A172 (cell line): ENCODE results near the gene B4GALT5. TPM values are rescaled to one million over a fixed set of nuclear protein-coding genes. Genes with fewer than 3 reads are reported as not detected.
"Not testable (repeated sequence)": the region's sequence is repeated elsewhere in the genome, so short reads cannot be mapped to it uniquely, and the experiment has no call there.

Experiments used
- DNase-seq: peaks from one replicate; pipeline ENCODE4 v3.0.0-alpha.2; 2015; ENCODE audit warnings: low spot score
- total RNA-seq: library from RNA; depleted of rRNA; stranded (reverse); fragments of >200 nt; shearing (Covaris generic); gene quantifications from 2 replicates; pipeline ENCODE4 v1.2.3, GENCODE V29; 2014

The B4GALT5 gene
- total RNA-seq, 1 experiment from 2014 or later: 40.0 TPM

GRCh38 chr20:49737260-49737659 lies 23.6 kb upstream of the B4GALT5 start:
- DNase-seq: no peak

GRCh38 chr20:49729780-49730179 lies 16.1 kb upstream of the B4GALT5 start:
- no peak for DNase-seq

GRCh38 chr20:49727894-49728885 lies 14.5 kb upstream of the B4GALT5 start:
- no peak for DNase-seq

- DNase-seq: no peak
These were observed 13.8 kb upstream of the B4GALT5 start for GRCh38 chr20:49727478-49727877.

GRCh38 chr20:49725694-49726093 lies 12.0 kb upstream of the B4GALT5 start:
- DNase-seq: no peak

DNA sequence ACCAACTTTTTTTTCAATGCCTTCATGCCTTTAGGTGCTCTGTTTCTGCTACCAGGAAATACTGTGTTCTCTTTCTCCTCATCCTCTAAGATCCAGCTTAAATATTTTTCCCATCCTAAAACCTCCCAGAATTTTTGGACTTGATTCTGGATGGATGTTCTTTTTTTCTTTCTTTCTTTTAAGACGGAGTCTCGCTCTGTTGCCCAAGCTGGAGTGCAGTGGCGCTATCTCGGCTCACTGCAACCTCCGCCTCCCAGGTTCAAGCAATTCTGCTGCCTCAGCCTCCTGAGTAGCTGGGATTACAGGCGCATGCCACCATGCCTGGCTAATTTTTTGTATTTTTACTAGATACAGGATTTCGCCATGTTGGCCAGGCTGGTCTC lies 11.5 kb upstream of the B4GALT5 start:
- not testable (repeated sequence) for DNase-seq

DNA sequence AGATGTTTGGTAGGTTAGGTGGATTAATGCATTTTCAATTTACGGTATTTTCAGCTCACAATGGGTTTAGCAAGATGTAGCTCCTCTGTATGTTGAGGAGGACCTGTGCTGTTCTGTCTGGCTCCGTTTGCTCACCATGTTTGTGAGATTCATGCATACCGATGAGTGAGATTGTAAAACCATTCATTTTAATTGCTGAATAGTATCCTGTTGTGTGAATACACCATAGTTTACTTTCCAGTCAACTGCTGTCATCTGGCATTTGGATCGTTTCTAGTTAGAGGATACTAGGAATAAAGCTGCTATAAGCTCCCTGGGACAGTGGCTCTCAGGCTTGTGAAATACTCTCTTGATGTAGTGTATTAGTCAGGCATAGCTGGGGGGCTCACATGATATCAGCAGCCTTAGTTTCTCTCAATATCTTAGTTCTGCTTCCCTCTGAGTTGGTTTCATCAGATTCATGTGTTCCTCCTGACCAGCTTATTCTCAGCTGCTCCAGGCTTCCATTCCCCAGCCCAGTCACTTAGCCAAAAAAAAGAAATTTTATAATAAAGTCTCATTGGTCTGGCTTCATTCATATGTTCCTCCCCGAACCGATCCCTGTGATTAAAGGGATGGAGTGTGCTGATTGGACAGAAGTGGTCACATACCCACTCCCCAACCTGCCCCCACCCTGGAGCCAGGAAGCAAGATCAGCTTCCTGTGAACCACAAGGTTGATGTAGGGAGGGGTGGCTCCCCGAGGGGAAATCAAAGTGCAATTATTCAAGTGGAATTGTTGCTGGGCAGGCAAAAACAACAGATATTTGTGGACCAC lies 10.9 kb upstream of the B4GALT5 start:
- DNase-seq: peak; percentile 55

- DNase-seq: not testable (repeated sequence)
These were observed 10.1 kb upstream of the B4GALT5 start for GRCh38 chr20:49723758-49724157.

DNA sequence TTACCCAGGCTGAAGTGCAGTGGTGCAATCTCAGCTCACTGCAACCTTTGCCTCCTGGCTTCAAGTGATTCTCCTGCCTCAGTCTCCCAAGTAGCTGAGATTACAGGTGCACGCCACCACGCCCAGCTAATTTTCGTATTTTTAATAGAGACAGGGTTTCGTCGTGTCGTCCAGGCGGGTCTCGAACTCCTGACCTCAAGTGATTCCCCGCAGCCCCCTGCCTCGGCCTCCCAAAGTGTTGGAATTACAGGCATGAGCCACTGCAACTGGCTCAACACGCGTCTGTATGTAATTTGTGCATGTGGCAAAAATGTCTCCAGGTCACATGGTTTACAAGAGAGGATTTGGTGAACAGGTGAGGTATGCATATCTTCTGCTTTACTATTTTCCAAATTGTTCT lies 7.6 kb upstream of the B4GALT5 start:
- DNase-seq: not testable (repeated sequence)

DNA sequence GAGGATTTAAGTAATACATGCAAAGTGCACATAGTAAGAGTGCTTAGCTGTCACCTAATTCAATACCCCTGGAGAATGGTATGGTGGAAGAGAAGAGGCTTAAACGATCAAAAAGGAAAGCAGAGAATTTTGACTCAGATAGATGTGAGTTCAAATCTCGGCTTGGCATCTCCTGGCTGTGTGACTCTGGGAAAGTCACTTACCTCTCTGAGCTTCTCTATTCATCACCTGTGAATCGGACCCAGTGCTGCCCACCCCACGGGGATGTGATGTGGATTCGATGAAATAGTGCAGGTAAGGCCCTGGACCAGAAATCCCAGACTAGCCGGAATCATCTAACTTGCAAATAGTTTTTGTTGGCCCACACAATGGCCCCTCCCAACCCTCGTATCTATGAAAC lies 1.8 kb upstream of the B4GALT5 start:
- no peak for DNase-seq

DNA sequence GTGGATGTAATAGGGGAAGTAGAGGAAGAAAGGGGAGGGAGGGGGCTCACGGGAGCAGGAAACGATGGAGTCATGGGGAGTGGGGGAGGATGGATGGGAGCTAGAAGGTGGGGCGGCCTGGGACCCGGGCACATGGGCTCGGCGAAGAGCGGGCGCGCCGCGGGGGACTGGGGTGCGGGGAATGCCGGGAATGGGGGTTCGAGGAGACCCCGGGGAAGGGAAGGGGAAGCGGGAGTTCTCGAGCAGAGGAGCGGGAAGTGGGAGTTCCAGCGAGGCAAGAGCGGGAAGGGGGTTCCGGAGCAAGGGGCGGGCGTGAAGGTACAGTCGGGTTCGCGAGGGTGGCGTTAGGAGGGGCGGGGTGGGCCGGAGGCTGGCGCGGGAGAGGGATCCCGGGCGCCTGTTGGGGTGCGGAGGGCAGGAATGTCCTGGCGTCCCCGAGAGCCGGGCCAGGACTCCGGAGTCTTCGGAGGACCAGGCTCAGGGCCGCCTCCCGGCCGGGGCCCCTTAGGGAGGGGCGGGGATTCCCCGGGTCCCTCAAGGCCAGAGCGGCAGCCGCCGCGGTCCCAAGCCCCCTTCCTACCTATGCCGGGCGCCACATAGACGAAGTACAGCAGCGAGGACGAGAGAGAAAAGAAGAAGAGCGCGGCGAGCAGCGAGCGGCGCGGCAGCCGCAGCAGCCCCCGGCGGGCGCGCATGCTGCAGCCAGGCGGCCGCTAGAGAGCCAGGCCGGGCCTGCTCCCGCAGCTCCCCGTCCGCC lies 504 bp downstream of the B4GALT5 start:
- DNase-seq: no peak

DNA sequence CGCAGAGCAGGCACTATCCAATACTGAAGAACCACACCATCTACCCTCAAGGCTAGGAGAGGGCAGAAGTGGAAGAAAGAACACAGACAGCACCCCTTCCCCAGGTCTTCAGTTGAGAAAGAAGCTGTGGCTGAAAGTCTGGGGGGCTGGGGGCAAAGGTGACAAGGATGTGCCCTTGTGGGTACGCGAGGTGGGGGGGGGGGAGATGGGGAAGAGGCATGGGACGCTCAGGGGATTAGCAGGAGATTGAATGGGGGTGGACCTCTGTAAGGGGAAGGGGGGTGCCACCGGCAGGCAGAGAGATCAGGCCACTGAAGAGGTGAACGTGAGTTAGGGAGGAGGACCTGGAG lies 1.1 kb downstream of the B4GALT5 start:
- DNase-seq: no peak

DNA sequence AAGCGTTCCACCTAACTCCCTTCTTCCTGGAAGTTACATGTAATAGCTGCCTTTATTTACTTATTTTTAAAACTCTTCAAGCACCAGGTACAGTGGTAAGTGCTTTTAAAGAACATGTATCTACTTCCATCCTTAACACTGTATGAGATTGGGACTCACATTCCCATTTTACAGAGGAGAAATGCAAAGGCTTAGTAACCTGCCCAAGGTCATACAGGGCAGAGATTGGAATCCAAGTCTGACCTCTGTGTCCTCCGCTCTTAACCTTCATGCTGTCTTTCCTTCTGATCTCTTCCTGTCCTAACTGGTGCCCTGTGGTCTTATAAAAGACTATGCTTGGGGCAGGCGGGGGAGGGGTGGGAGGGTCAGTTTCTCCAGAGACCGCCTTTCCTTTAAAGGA lies 1.6 kb downstream of the B4GALT5 start:
- no peak for DNase-seq

GRCh38 chr20:49711667-49711987 lies 2.1 kb downstream of the B4GALT5 start:
- no peak for DNase-seq

GRCh38 chr20:49710971-49711666 lies 2.6 kb downstream of the B4GALT5 start:
- DNase-seq: no peak

GRCh38 chr20:49707118-49707517 lies 6.6 kb downstream of the B4GALT5 start:
- no peak for DNase-seq

GRCh38 chr20:49706630-49707091 lies 7.0 kb downstream of the B4GALT5 start:
- DNase-seq: no peak

DNA sequence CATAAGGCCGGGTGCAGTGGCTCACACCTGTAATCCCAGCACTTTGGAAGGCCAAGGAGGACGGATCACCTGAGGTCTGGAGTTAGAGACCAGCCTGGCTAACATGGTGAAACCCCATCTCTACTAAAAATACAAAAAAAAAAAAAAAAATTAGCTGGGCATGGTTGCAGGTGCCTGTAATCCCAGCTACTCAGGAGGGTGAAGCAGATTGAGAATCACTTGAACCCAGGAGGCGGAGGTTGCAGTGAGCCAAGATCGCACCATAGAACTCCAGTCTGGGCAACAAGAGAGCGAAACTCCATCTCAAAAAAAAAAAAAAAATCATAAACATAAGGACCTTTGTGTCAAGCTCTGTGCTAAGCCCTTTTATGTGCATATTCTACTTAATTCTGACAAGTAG lies 7.8 kb downstream of the B4GALT5 start:
- not testable (repeated sequence) for DNase-seq

GRCh38 chr20:49705358-49705757 lies 8.3 kb downstream of the B4GALT5 start:
- no peak for DNase-seq

- DNase-seq: no peak
These were observed 8.7 kb downstream of the B4GALT5 start for GRCh38 chr20:49704932-49705336.

- no peak for DNase-seq
These were observed 11.8 kb downstream of the B4GALT5 start for GRCh38 chr20:49701916-49702315.
